Hippocampal formation (tissue), 2 donors: ENCODE results near the gene SMIM29.
"Not testable (repeated sequence)": the region's sequence is repeated elsewhere in the genome, so short reads cannot be mapped to it uniquely, and the experiment has no call there.

Experiments
- DNase-seq, 2 donors: peaks; one replicate each; lab custom pipeline; 2025; lab: John Stamatoyannopoulos, UW

Gene SMIM29

GRCh38 chr6:34269132-34269531 lies 20.3 kb upstream of the SMIM29 start:
- not testable (repeated sequence) for DNase-seq

GRCh38 chr6:34267746-34268145 lies 18.9 kb upstream of the SMIM29 start:
- DNase-seq, result no peak

- not testable (repeated sequence) for DNase-seq
These were observed 14.7 kb upstream of the SMIM29 start for GRCh38 chr6:34263484-34263883.

GRCh38 chr6:34260576-34261267 lies 11.9 kb upstream of the SMIM29 start:
- DNase-seq, result no peak

GRCh38 chr6:34259529-34260069 lies 10.8 kb upstream of the SMIM29 start:
- no peak for DNase-seq

- DNase-seq, result not testable (repeated sequence)
These were observed 3.6 kb upstream of the SMIM29 start for GRCh38 chr6:34252395-34252794.

- no peak for DNase-seq
These were observed 859 bp upstream of the SMIM29 start for GRCh38 chr6:34249469-34250261.

- no peak for DNase-seq
These were observed 544 bp downstream of the SMIM29 start for GRCh38 chr6:34248198-34248726.

GRCh38 chr6:34247481-34248197 lies 1.2 kb downstream of the SMIM29 start:
- no peak for DNase-seq

GRCh38 chr6:34246563-34247391 lies 2.0 kb downstream of the SMIM29 start:
- DNase-seq, result peak in 1 of 2 donors; percentile 9

- DNase-seq, result no peak
These were observed 2.6 kb downstream of the SMIM29 start for GRCh38 chr6:34246249-34246562.

- DNase-seq, result not testable (repeated sequence)
These were observed 3.1 kb downstream of the SMIM29 start for GRCh38 chr6:34245761-34246140.

- not testable (repeated sequence) for DNase-seq
These were observed 3.6 kb downstream of the SMIM29 start for GRCh38 chr6:34245032-34245760.

GRCh38 chr6:34243901-34244884 lies 4.6 kb downstream of the SMIM29 start:
- no peak for DNase-seq

GRCh38 chr6:34243131-34243771 lies 5.6 kb downstream of the SMIM29 start:
- DNase-seq, result no peak

GRCh38 chr6:34242252-34243130 lies 6.3 kb downstream of the SMIM29 start:
- no peak for DNase-seq

- no peak for DNase-seq
These were observed 7.2 kb downstream of the SMIM29 start for GRCh38 chr6:34241351-34242215.
